MM.1S (cell line): ENCODE data around the gene OR7D4.

ENCODE experiments used
- EZH2 ChIP-seq: fragments of 300-600 bp; sonication (generic); optimal IDR thresholded peaks from 2 replicates; pipeline ENCODE3; 2017; ENCODE audit warnings: low read depth, mild to moderate bottlenecking, antibody characterized with exemption, low read length, mixed read lengths
- EZH2phosphoT487 ChIP-seq: fragments of 300-600 bp; sonication (generic); IDR thresholded peaks from 2 replicates; pipeline ENCODE4 v1.6.1; 2018; ENCODE audit warnings: antibody characterized with exemption, low read length
- TF ChIP-seq, protein P1 (sequence below): fragments of 300-600 bp; sonication (generic); IDR thresholded peaks from 2 replicates; pipeline ENCODE4 v1.5.1; 2016; ENCODE audit warnings: antibody characterized with exemption, low read length, mixed read lengths

DNA sequence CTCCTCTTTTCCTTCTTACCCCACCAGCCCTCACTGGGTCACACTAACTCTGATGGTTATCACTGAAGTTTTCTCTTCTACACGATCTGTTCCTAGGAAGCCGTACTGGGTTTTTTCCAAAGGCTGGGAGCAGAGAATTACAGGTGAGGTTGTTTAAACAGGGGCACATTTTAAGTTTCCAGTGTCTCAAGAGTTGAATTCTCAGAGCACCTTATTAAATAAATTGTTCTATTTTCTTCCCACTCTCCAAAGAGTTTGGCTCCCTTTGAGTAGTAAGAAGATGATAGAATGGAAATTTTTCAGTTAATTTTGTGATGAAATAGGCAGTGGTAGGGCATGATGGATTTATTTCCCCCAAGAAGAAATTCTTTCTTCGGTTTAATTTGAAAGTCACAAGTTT lies at the start of gene OR7D4:
- TF ChIP-seq, protein P1, sequence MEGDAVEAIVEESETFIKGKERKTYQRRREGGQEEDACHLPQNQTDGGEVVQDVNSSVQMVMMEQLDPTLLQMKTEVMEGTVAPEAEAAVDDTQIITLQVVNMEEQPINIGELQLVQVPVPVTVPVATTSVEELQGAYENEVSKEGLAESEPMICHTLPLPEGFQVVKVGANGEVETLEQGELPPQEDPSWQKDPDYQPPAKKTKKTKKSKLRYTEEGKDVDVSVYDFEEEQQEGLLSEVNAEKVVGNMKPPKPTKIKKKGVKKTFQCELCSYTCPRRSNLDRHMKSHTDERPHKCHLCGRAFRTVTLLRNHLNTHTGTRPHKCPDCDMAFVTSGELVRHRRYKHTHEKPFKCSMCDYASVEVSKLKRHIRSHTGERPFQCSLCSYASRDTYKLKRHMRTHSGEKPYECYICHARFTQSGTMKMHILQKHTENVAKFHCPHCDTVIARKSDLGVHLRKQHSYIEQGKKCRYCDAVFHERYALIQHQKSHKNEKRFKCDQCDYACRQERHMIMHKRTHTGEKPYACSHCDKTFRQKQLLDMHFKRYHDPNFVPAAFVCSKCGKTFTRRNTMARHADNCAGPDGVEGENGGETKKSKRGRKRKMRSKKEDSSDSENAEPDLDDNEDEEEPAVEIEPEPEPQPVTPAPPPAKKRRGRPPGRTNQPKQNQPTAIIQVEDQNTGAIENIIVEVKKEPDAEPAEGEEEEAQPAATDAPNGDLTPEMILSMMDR = no peak
- TF ChIP-seq EZH2 (no peak), EZH2phosphoT487 (no peak)
